OCI-LY3 (cell line): ENCODE data around the gene DYNLT5.

ENCODE experiments used
- CTCF ChIP-seq: fragments of 200-600, 300-600 bp; sonication (generic); IDR thresholded peaks from 2 replicates; pipeline ENCODE4 v1.5.1; 2014; ENCODE audit warnings: antibody characterized with exemption, low read length, low read depth
- EZH2phosphoT487 ChIP-seq: fragments of 200-600 bp; shearing (Covaris generic); IDR thresholded peaks from 2 replicates; pipeline ENCODE4 v1.6.1; 2018; ENCODE audit warnings: antibody characterized with exemption, mixed run types, low read depth

DNA sequence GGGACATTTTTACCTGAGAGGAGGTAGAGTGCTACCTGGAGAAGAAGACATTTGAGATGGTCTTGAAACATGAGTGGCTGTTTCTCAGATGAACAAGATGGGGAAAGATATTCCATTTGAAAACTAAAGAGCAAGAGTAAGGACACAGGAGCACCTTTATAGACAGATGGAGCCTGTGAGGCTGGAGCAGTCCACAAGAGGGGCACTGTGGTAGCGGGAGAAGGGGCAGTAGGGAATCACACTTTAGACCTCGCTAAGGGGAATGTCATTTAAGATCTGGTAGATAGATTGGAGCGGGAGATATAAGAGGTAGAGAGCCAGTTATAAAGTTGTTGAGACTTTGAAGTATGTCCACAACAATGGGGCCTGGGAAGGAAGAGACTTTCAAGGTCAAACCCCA lies 23.4 kb downstream of the DYNLT5 start:
- no peak for TF ChIP-seq CTCF
- TF ChIP-seq EZH2phosphoT487, result no peak
